Left lung (tissue), 10 donors: ENCODE measurements around the gene SDK1. TPM values are rescaled to one million over a fixed set of nuclear protein-coding genes. Genes with fewer than 3 reads are reported as not detected.
A peak's percentile ranks its signal among the peaks of the same experiment; 100 is the strongest.

Experiments used
- ATAC-seq: fragments of 200-7000 bp; cut with Tn5 transposase; one replicate; pipeline ENCODE4 v1.9.1; 2020; ENCODE audit warnings: moderate library complexity
- DNase-seq, 4 donors: peaks; one replicate each; pipeline ENCODE4 v3.0.0-alpha.2; 2013 to 2020
- H3K27ac ChIP-seq, 2 donors: fragments of 200-600 bp; sonication (generic) in 1 of 2; one replicate each; pipeline versions ENCODE4 v1.5.0 to v1.8.0; 2020 to 2021
- H3K27me3 ChIP-seq, 2 donors: fragments of 200-600 bp; sonication (generic) in 1 of 2; one replicate each; pipeline versions ENCODE4 v1.5.0 to v1.8.0; 2020 to 2021
- H3K36me3 ChIP-seq, 2 donors: fragments of 200-600 bp; sonication (generic) in 1 of 2; one replicate each; pipeline versions ENCODE4 v1.5.0 to v1.8.0; 2020 to 2021
- H3K4me1 ChIP-seq, 2 donors: fragments of 200-600 bp; one replicate each; pipeline ENCODE4 v1.8.0; 2021
- H3K4me3 ChIP-seq, 2 donors: fragments of 200-600 bp; sonication (generic) in 1 of 2; one replicate each; pipeline versions ENCODE4 v1.5.0 to v1.8.0; 2020 to 2021; ENCODE audit warnings: mild to moderate bottlenecking in 1 of 2
- H3K9me3 ChIP-seq, 2 donors: fragments of 200-600 bp; sonication (generic) in 1 of 2; one replicate each; pipeline versions ENCODE4 v1.5.0 to v1.8.0; 2020 to 2021
- intact Hi-C, 2 donors: fragments of 100-400 bp; cut with DNase I; formaldehyde crosslinking; loops; one replicate each; pipeline versions ENCODE4 v1.11.2 to v1.14.2; 2022
- polyA plus RNA-seq, 6 donors: library from polyadenylated mRNA; unstranded; fragments of 120-200 nt; gene quantifications; one replicate each; pipeline ENCODE4 v1.2.1, GENCODE V29; 2013; ENCODE audit not compliant: insufficient read length in 6 of 6
- total RNA-seq, 2 donors: library from RNA; stranded (reverse); fragmentation: NEBNext Ultra II Directional; extraction: Animal tissue kit (Norgen Biotek cat#: 25700); gene quantifications; one replicate each; pipeline ENCODE4 v1.2.1, GENCODE V29; 2021
- TF ChIP-seq, protein P1 (sequence below), 2 donors: fragments of 200-600 bp; sonication (generic) in 1 of 2; IDR thresholded peaks; one replicate each; pipeline versions ENCODE4 v1.5.0 to v1.8.0; 2021; ENCODE audit warnings: antibody characterized with exemption in 2 of 2
- donor health status: DM: no; HTN: yes; CAD: no.
- donor health status: DM: no; HTN: no; CAD: no.

SDK1 gene
- total and polyA plus RNA-seq, 8 donors = 5.5 to 17.6 (median 13.0) TPM

GRCh38 chr7:3964980-3965606 is 664.0 kb downstream of the SDK1 start:
- no peaks in the 10 kb centered on the region for H3K36me3 ChIP-seq
- no peak overlapping the region for H3K27ac ChIP-seq
- peaks cover 0 to 6% of the 10 kb centered on the region in 2 donors for H3K9me3 ChIP-seq
- TF ChIP-seq, protein P1, sequence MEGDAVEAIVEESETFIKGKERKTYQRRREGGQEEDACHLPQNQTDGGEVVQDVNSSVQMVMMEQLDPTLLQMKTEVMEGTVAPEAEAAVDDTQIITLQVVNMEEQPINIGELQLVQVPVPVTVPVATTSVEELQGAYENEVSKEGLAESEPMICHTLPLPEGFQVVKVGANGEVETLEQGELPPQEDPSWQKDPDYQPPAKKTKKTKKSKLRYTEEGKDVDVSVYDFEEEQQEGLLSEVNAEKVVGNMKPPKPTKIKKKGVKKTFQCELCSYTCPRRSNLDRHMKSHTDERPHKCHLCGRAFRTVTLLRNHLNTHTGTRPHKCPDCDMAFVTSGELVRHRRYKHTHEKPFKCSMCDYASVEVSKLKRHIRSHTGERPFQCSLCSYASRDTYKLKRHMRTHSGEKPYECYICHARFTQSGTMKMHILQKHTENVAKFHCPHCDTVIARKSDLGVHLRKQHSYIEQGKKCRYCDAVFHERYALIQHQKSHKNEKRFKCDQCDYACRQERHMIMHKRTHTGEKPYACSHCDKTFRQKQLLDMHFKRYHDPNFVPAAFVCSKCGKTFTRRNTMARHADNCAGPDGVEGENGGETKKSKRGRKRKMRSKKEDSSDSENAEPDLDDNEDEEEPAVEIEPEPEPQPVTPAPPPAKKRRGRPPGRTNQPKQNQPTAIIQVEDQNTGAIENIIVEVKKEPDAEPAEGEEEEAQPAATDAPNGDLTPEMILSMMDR (IDR thresholded peaks at IDR 0.05) = no peak
- no peaks in the 10 kb centered on the region for H3K27me3 ChIP-seq
- DNase-seq = no peak
- no peaks in the 10 kb centered on the region for H3K4me1 ChIP-seq
- intact Hi-C loops = no loop called here
- ATAC-seq = no peak
- no peak overlapping the region for H3K4me3 ChIP-seq

DNA sequence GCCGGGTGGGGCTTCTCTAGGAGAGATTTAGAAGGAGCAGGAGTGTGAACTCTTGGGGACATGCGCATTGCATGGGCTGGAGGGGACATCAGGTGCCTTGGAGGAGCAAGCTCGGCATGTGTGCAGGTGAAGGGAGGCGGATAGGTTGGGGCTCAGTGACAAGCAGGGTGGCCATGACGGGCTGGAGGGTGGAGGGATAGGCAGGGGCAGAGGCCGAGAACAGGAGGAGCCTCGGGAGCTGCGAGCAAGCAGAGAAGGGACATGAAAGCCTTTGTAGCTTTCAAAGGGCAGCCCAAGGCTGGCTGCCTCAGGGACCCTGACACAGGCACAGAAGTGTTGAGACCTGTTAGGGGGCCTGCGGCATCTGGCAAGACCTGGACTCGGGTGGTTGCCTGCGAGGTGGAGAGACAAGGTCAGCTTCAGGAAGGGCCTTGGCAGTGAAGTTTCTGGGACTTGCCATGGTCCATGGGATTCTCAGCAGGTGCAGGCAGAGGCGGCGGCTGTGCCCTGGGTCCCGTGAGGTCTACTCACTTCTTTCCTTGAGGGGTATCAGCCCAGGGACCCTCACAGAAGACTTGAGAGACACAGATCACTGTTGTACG is 664.8 kb downstream of the SDK1 start:
- peaks cover 0 to 6% of the 10 kb centered on the region in 2 donors for H3K9me3 ChIP-seq
- H3K27ac ChIP-seq = no peak overlapping the region
- no peaks in the 10 kb centered on the region for H3K4me1 ChIP-seq
- no peak overlapping the region for H3K4me3 ChIP-seq
- DNase-seq = peak in 1 of 4 donors; percentile 33
- intact Hi-C loops = no loop called here
- H3K27me3 ChIP-seq = no peaks in the 10 kb centered on the region
- TF ChIP-seq, protein P1 (IDR thresholded peaks at IDR 0.05) = no peak
- H3K36me3 ChIP-seq = no peaks in the 10 kb centered on the region
- no peak for ATAC-seq

DNA sequence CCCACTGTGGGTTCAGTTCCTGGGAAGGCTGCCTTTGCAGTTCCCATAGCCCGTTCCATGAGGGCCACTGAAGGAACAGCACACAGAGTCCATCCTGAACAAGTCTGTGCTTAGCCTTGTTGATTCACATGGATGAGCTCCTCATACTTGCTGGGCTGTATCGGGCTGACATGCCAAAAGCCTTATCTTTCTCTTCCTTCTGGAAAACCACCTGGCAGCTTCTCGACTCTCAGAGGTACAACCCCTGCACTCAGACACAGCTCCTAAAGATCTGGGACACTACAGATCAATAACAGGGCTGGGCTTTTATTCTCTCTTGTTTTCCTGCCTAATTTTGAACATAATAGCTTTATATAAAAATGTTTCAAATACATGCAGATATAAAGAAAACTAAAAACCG is 667.2 kb downstream of the SDK1 start:
- no peak for ATAC-seq
- H3K27me3 ChIP-seq = no peaks in the 10 kb centered on the region
- no peaks in the 10 kb centered on the region for H3K9me3 ChIP-seq
- H3K4me3 ChIP-seq = no peak overlapping the region
- no peaks in the 10 kb centered on the region for H3K4me1 ChIP-seq
- H3K27ac ChIP-seq = no peak overlapping the region
- DNase-seq = no peak
- H3K36me3 ChIP-seq = no peaks in the 10 kb centered on the region
- TF ChIP-seq, protein P1 (IDR thresholded peaks at IDR 0.05) = no peak
- intact Hi-C loops = no loop called here

- no peak overlapping the region for H3K4me3 ChIP-seq
- H3K27me3 ChIP-seq = no peaks in the 10 kb centered on the region
- ATAC-seq (no peak), DNase-seq (peak in 1 of 4 donors; percentile 42)
- H3K4me1 ChIP-seq = no peaks in the 10 kb centered on the region
- intact Hi-C loops = no loop called here
- no peak overlapping the region for H3K27ac ChIP-seq
- no peaks in the 10 kb centered on the region for H3K9me3 ChIP-seq
- no peaks in the 10 kb centered on the region for H3K36me3 ChIP-seq
- TF ChIP-seq, protein P1 (IDR thresholded peaks at IDR 0.05) = no peak
Measured at GRCh38 chr7:3969286-3969685, 668.2 kb downstream of the SDK1 start.

GRCh38 chr7:3971323-3971722 is 670.3 kb downstream of the SDK1 start:
- intact Hi-C loops = no loop called here
- Histone ChIP-seq H3K27ac (no peak overlapping the region), H3K9me3 (no peaks in the 10 kb centered on the region), H3K36me3 (no peaks in the 10 kb centered on the region), H3K4me3 (no peak overlapping the region), H3K27me3 (no peaks in the 10 kb centered on the region), H3K4me1 (no peaks in the 10 kb centered on the region)
- TF ChIP-seq, protein P1 (IDR thresholded peaks at IDR 0.05) = no peak
- ATAC-seq = no peak
- DNase-seq = peak in 1 of 4 donors; percentile 37
